CD4-positive, alpha-beta T cell (primary cell): ENCODE measurements around the gene CLEC16A. TPM values are rescaled to one million over a fixed set of nuclear protein-coding genes. Genes with fewer than 3 reads are reported as not detected.

ENCODE experiments used
- ATAC-seq: fragments of 200-7000 bp; cut with Tn5 transposase; one replicate; pipeline ENCODE4 v1.10.0; 2022; ENCODE audit warnings: mild to moderate bottlenecking; ENCODE audit not compliant: poor library complexity
- CTCF ChIA-PET: fragments of 350-600 bp; sonication (Branson Sonifier 250); formaldehyde crosslinking; loops from one replicate; lab custom pipeline; 2021; ENCODE audit warnings: antibody characterized with exemption, inconsistent platforms; lab: Charles Lee
- POLR2A ChIA-PET: fragments of 350-600 bp; sonication (Branson Sonifier 250); formaldehyde crosslinking; loops from one replicate; lab custom pipeline; 2021; ENCODE audit warnings: antibody characterized with exemption, inconsistent platforms; lab: Charles Lee
- DNase-seq, 14 experiments: peaks; one replicate each; pipeline ENCODE4 v3.0.0-alpha.2; 2013 to 2020; ENCODE audit warnings: mixed read lengths in 2 of 14
- H3K27ac ChIP-seq, 2 donors: one replicate each; pipeline versions ENCODE4 v1.5.1 to v1.7.0; 2013; ENCODE audit warnings: low read length in 2 of 2, low read depth in 1 of 2, mild to moderate bottlenecking in 1 of 2
- H3K27me3 ChIP-seq, 2 experiments: 1 replicate in 1 of 2; 2 replicates in 1 of 2; pipeline versions ENCODE4 v1.6.1 to v1.7.0; 2013; ENCODE audit warnings: low read length in 2 of 2, control low read depth in 1 of 2, mild to moderate bottlenecking in 1 of 2, moderate library complexity in 1 of 2; ENCODE audit not compliant: insufficient read depth in 2 of 2, control insufficient read depth in 1 of 2
- H3K36me3 ChIP-seq: one replicate; pipeline ENCODE4 v1.6.1; 2013; ENCODE audit warnings: low read length, control low read depth; ENCODE audit not compliant: insufficient read depth
- H3K4me1 ChIP-seq: one replicate; pipeline ENCODE4 v1.6.1; 2013; ENCODE audit warnings: low read length, control low read depth; ENCODE audit not compliant: insufficient read depth
- H3K4me3 ChIP-seq: one replicate; pipeline ENCODE4 v1.5.1; 2013; ENCODE audit warnings: mild to moderate bottlenecking, low read length, moderate library complexity
- H3K9me3 ChIP-seq, 2 experiments: 1 replicate in 1 of 2; 2 replicates in 1 of 2; pipeline versions ENCODE4 v1.6.1 to v1.7.0; 2013; ENCODE audit warnings: low read length in 2 of 2, mild to moderate bottlenecking in 2 of 2, control low read depth in 1 of 2, moderate library complexity in 1 of 2; ENCODE audit not compliant: control insufficient read depth in 1 of 2, insufficient read depth in 1 of 2
- H3K27ac Mint-ChIP-seq: one replicate; pipeline ENCODE4 v1.8.0; 2020; ENCODE audit warnings: mixed read lengths
- H3K27me3 Mint-ChIP-seq: one replicate; pipeline ENCODE4 v1.8.0; 2021; ENCODE audit warnings: mixed read lengths
- H3K36me3 Mint-ChIP-seq: one replicate; pipeline ENCODE4 v1.8.0; 2021; ENCODE audit warnings: low read depth, mixed read lengths
- H3K4me1 Mint-ChIP-seq: one replicate; pipeline ENCODE4 v1.8.0; 2021; ENCODE audit warnings: low read depth, mixed read lengths
- H3K4me3 Mint-ChIP-seq: one replicate; pipeline ENCODE4 v1.8.0; 2020; ENCODE audit warnings: mild to moderate bottlenecking, mixed read lengths
- H3K9me3 Mint-ChIP-seq: one replicate; pipeline ENCODE4 v1.8.0; 2020; ENCODE audit warnings: mixed read lengths
- intact Hi-C, 2 experiments: fragments of 100-400 bp; cut with DNase I in 1 of 2; cut with micrococcal nuclease in 1 of 2; formaldehyde crosslinking; loops; one replicate each; pipeline versions ENCODE4 v1.15.1 to v1.9.0; 2023 to 2025; cut with DNase I, micrococcal nuclease
- total RNA-seq, 174 experiments: library from RNA in 2 of 174; stranded (reverse) in 2 of 174; gene quantifications; one replicate each; pipeline ENCODE4 v1.2.3 and lab custom pipeline; 2021 to 2026
- TF ChIP-seq, protein P1 (sequence below): fragments of 200-600 bp; IDR thresholded peaks from one replicate; pipeline ENCODE4 v1.8.0; 2022; ENCODE audit warnings: antibody characterized with exemption, mild to moderate bottlenecking

CLEC16A gene
- total RNA-seq, 2 experiments from 2014 or later, result 21.7 to 22.7 TPM

DNA sequence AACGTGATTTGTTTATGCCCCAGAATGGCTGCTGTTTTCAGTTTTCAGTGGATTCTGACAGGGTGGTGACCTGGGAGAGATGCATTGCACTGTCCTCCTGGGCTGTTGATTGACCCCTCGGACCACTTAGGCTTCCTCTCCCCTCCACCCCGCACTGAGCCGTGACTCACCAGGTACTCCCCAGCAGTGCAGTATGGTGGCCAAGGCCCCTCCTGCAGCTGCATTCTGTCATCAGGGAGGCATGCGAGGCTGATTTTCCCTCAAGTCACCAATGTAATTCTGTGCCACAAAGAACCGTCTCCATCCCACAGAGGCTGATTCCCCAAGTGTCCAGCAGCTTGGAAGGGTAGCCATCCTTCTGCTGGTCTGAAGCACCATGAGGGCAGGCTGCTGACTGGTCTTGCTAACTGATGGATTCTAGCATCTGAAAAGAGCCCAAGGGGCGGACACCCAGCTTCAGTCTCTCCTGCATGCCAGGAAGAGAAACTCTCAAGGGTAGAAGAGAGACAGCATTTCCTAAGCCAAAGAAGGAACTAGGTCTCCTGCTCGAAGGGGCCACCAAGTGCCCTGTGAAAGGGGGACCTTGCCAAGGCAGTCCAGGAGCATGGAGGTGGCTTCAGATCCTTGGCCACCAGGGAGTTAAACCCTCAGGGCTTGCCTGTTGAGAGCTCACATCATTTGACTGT, 163.6 kb downstream of the CLEC16A start:
- H3K9me3 ChIP-seq, result peaks cover 7% of the 10 kb centered on the region in 2 experiments
- peaks cover 2% of the 10 kb centered on the region for H3K36me3 ChIP-seq
- Mint-ChIP-seq H3K27me3 (no peaks in the 10 kb centered on the region), H3K4me3 (no peak overlapping the region), H3K9me3 (no peaks in the 10 kb centered on the region), H3K36me3 (peaks cover 4% of the 10 kb centered on the region), H3K4me1 (peaks cover 23% of the 10 kb centered on the region), H3K27ac (no peak overlapping the region)
- ATAC-seq, result no peak
- intact Hi-C loops, result no loop called here
- TF ChIP-seq, protein P1, sequence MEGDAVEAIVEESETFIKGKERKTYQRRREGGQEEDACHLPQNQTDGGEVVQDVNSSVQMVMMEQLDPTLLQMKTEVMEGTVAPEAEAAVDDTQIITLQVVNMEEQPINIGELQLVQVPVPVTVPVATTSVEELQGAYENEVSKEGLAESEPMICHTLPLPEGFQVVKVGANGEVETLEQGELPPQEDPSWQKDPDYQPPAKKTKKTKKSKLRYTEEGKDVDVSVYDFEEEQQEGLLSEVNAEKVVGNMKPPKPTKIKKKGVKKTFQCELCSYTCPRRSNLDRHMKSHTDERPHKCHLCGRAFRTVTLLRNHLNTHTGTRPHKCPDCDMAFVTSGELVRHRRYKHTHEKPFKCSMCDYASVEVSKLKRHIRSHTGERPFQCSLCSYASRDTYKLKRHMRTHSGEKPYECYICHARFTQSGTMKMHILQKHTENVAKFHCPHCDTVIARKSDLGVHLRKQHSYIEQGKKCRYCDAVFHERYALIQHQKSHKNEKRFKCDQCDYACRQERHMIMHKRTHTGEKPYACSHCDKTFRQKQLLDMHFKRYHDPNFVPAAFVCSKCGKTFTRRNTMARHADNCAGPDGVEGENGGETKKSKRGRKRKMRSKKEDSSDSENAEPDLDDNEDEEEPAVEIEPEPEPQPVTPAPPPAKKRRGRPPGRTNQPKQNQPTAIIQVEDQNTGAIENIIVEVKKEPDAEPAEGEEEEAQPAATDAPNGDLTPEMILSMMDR, result no peak
- H3K4me1 ChIP-seq, result peaks cover 24% of the 10 kb centered on the region
- H3K27ac ChIP-seq, result no peak overlapping the region
- H3K4me3 ChIP-seq, result no peak overlapping the region
- ChIA-PET POLR2A (no interaction called here), CTCF (no interaction called here)
- DNase-seq, result no peak
- H3K27me3 ChIP-seq, result no peaks in the 10 kb centered on the region

GRCh38 chr16:11108466-11108805, 164.1 kb downstream of the CLEC16A start:
- Mint-ChIP-seq H3K36me3 (peaks cover 4% of the 10 kb centered on the region), H3K4me1 (peaks cover 28% of the 10 kb centered on the region), H3K9me3 (no peaks in the 10 kb centered on the region), H3K4me3 (no peak overlapping the region), H3K27me3 (no peaks in the 10 kb centered on the region), H3K27ac (no peak overlapping the region)
- intact Hi-C loops, result no loop called here
- H3K4me1 ChIP-seq, result peaks cover 29% of the 10 kb centered on the region
- ChIA-PET POLR2A (no interaction called here), CTCF (no interaction called here)
- no peak overlapping the region for H3K4me3 ChIP-seq
- H3K36me3 ChIP-seq, result peaks cover 2% of the 10 kb centered on the region
- ATAC-seq (no peak), DNase-seq (no peak)
- TF ChIP-seq, protein P1, result no peak
- no peak overlapping the region for H3K27ac ChIP-seq
- H3K27me3 ChIP-seq, result no peaks in the 10 kb centered on the region
- peaks cover 7% of the 10 kb centered on the region in 2 experiments for H3K9me3 ChIP-seq

DNA sequence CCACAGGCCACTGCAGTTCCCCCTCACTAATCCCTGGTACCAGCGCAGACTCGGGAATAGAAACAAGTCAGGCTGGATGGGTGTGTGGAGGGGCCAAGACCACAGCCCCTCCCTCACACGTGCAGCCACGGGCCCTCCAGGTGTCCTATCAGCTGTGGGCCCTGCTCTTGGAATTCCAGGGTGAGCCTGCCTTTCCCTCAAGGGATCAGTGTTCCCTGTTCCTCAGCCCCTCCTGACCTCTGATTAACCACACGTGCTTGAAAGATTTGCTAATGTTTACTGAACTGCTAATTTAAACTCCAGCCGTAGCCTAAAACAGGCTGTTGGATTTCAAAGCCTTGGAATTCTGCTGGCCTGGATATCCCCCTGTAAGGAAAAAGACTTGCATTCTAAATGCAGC, 165.2 kb downstream of the CLEC16A start:
- ChIA-PET POLR2A (no interaction called here), CTCF (no interaction called here)
- Mint-ChIP-seq H3K9me3 (no peaks in the 10 kb centered on the region), H3K36me3 (peaks cover 4% of the 10 kb centered on the region), H3K4me3 (no peak overlapping the region), H3K27ac (no peak overlapping the region), H3K4me1 (peaks cover 37% of the 10 kb centered on the region), H3K27me3 (no peaks in the 10 kb centered on the region)
- Histone ChIP-seq H3K27me3 (no peaks in the 10 kb centered on the region), H3K36me3 (peaks cover 2% of the 10 kb centered on the region), H3K4me1 (peaks cover 36% of the 10 kb centered on the region), H3K27ac (no peak overlapping the region), H3K4me3 (no peak overlapping the region), H3K9me3 (peaks cover 7% of the 10 kb centered on the region in 2 experiments)
- intact Hi-C loops, result no loop called here
- TF ChIP-seq, protein P1, result no peak
- ATAC-seq, result no peak
- no peak for DNase-seq
